CD4-positive, alpha-beta T cell treated with Interleukin-17A for 4 hours (primary cell): ENCODE data around the gene EMP2.
"Not testable (repeated sequence)": the region's sequence is repeated elsewhere in the genome, so short reads cannot be mapped to it uniquely, and the experiment has no call there.

Experiments
- DNase-seq: peaks from one replicate; pipeline ENCODE4 v3.0.0-alpha.2; 2020; ENCODE audit warnings: mixed read lengths

EMP2 gene

GRCh38 chr16:10519297-10519696 lies 61.1 kb downstream of the EMP2 start:
- DNase-seq = no peak

DNA sequence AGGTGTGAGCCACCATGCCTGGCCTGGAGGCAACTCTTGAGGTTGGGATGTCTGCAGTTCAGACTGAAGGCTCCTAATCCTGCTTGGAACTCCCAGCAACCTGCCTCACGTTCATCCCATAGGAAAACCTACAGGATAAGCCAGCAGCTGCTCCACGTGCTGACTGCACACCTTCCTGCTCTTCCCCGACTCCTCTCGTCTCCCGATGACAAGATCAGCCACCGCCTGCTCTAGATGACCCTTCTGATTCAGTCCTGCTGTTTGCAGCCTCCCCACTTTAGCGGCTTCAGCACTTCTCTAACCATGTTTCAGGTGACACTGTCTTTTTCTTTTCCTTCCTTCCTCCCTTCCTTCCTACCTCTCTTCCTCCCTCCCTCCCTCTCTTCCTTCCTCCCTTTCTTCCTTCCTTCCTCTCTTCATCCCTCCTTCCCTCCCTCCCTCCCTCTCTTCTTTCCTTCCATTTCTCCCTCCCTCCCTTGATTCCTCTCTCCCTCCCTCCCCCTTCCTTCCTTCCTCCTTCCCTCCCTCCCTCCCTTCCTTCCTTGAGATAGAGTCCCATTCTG lies 61.8 kb downstream of the EMP2 start:
- DNase-seq = no peak

DNA sequence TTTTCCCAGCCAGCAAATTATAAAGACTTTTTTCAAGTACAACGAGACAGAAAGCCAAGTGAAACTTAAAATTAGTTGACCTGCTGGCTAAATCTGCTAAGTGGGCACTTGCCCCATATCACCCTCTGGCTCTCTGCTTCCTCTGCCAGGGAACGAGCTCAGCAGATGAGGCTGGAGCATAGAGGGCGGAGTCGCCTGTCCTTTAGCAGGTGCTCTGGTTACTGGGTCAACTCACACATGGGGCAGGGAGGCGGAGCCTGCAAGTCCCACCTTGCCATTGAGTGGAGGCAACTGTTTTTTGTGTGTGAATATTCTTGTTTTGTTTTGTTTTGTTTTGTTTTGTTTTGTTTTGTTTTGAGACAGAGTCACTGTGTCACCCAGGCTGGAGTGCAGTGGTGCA lies 62.5 kb downstream of the EMP2 start:
- no peak for DNase-seq

DNA sequence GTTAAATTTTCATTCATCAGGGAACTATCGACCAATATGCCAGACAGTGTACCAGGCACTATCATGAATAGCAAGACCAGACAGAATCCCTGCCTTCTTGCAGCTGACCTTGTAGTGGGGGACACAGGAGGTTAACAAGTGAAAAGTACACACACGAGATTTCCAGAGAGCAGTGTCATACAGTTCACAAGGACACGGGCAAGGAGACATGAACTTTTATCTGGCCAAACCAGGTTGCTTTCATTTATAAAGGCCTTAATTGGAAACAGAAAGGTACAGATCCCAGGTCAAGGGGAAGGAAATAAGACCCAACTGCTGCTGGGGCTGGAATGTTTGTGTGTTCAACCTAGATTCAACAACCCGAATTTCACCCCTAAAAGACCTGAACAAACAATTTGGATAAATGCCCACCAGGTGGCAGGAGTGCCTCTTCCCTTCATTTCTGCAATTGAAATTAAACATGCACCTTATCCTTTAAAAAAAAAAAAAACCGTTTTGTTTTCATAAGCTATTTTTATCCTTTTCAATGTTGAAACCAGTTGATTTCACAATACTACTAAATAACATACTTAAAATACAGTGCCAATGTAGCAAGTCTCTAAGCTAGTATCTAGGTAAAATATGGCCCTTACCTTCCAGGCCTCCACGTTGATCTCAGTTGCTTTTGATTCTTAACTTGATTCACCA lies 65.9 kb downstream of the EMP2 start:
- peak; percentile 60 for DNase-seq

GRCh38 chr16:10511829-10512228 lies 68.6 kb downstream of the EMP2 start:
- DNase-seq = no peak

DNA sequence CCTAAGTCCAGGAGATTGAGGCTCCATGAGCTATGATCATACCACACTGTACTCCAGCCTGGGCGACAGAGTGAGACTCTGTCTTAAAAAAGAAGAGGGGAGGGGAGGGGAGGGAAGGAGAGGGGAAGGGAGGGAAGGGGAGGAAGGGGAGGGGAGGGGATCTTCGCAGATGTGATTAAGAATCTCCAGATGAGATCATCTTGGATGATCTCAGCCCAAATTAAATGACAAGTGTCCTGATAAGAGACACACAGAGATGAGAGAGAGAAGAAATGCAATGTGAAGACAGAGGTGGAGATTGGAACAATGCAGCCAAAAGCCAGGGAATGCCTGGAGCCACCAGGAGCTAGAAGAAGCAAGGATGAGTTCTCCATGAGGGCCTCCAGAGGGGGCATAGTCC lies 70.1 kb downstream of the EMP2 start:
- no peak for DNase-seq

GRCh38 chr16:10509534-10510025 lies 70.8 kb downstream of the EMP2 start:
- DNase-seq = peak; percentile 75

- DNase-seq = not testable (repeated sequence)
Observed at GRCh38 chr16:10505286-10505685, 75.1 kb downstream of the EMP2 start.

DNA sequence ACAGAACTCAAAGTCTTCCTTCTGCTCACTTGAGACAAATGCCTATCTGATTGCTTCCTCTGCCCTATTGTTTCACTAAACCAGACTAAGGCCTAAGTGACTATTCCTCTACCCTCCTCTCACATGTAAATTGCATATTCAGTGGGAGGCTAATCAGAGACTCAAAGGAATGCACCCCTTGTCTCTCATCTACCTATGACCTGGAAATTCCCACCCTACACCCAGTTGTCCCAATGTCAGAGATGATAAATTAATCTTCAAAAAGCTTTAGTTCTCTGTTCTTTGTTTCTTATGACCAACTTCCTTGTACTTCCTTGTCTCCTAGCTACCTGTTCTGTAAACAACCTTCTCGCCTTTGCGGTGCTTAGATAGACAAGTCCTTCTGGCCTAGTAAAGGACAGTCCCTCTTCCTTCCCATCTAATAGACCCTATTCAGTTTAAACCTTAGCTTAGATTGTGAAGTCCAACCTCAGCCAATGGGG lies 76.0 kb downstream of the EMP2 start:
- DNase-seq = no peak

DNA sequence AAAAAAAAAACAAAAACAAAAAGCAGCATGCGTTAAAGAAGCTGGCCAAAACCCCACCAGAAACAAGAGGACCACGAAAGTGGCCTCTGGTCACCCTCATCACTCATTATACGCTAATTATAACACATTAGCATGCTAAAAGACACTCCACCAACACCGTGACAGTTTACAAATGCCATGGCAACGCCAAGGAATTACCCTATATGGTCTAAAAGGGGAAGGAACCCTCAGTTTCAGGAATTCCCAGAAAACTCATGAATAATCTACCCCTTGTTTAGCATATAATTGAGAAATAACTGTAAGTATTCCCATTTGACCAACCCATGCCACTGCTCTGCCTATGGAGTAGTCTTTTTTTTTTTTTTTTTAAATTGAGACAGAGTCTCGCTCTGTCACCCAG lies 77.6 kb downstream of the EMP2 start:
- no peak for DNase-seq

DNA sequence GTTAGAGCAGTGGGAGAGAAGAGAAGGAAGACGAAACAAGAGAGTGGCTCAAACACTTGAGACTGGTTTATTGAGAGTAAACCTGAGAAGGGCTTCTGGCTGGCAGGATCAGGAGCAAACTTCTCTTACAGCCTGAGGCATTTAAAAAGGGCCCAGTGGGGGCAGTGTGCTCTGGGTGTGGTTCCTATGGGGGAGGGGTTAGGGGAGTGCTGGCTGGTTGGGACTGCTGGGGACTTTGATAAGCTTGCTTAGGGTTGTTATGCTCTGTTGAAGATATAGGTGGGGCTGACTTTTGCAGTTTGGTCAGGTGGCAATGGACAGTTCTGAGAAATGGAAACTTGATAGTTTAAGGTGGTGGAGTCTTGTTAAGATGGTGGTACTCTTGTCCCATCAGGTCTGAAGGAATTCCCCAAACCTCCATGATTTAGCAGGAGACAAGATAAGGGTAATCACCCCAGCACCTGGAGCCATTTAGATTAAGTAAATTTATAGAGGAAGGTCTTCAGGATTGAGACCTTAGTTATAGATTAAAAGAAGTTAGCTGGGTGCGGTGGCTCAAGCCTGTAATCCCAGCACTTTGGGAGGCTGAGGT lies 79.3 kb downstream of the EMP2 start:
- DNase-seq = no peak

DNA sequence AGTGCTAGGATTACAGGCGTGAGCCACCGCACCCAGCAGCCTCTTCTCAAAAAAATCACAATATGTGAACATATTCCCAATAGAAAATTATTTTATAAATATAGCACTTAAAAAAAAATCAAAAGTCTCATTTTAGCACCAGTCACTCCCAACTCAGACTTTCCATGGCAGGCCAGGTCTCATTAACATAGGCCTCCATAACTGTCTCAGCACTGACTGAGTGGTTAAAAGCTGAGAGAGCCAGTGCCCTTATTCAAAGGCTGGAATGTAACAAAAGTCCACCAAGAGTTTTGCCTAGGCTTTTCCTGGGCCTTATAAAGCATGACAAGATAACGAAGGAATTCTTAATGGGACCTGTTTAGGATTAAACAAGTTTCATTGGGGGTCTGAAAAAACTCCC lies 79.8 kb downstream of the EMP2 start:
- no peak for DNase-seq

GRCh38 chr16:10497132-10498101 lies 83.0 kb downstream of the EMP2 start:
- no peak for DNase-seq

DNA sequence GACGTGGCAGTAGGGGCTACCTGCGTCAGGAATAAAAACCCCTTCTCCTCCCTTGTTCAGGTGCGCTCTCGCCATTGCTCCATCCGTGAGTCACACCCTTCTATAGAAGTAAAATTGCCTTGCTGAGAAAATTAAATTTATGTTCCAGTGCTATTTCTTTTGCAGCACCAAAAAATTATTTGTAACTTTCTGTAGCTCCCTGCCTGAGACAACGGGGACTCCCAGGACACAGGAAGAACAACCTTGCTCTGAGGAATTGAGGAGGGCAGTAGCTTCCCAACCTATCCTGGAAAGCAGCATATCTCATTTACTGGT lies 85.4 kb downstream of the EMP2 start:
- no peak for DNase-seq

- no peak for DNase-seq
Observed at GRCh38 chr16:10494343-10495030, 85.9 kb downstream of the EMP2 start.

DNA sequence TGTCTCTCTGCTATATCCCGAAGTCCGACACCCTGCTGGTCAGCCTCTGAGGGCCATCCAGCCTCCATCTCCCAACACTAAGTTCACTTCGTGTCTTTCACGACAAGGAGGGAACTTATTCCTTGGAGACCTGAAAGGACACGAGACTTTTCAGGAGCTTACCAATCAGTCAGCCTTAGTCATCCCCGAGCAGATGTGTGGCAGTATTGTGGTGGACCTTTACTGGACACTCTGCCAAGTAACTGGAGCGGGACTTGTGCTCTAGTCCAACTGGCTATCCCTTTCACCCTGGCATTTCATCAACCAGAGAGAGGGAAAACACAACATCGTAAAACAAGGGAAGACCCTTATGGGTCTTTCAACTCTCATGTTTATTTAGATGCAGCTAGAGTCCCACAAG lies 87.1 kb downstream of the EMP2 start:
- DNase-seq = no peak

- DNase-seq = no peak
Observed at GRCh38 chr16:10490141-10490540, 90.3 kb downstream of the EMP2 start.

DNA sequence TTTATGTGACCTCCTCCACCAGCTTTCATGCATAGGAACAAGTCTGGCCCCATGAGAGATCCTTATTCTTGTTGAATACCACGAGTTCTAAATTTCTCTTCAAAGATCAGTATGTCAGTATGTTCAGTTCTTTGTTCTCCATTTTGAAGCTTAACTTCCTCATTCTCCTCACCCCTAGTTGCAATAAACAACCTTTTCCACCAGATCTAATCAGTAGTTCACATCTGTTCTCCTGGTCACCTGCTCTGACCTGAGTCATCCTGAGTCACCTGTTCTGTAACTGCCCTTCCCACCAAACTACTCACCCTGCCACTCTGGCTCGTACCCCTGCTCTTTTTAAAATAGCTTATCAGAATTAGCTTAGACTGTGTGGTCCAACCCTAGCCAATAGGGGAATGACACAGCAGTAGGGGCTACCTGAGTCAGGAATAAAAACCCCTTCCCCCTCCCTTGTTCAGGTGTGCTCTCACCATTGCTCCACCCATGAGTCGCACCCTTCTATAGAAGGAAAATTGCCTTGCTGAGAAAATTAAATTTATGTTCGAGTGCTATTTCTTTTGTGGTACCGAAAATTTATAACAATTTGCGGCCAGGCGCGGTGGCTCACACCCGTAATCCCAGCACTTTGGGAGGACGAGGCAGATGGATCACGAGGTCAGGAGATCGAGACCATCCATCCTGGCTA lies 94.6 kb downstream of the EMP2 start:
- no peak for DNase-seq

GRCh38 chr16:10485159-10485558 lies 95.2 kb downstream of the EMP2 start:
- DNase-seq = no peak

- DNase-seq = no peak
Observed at GRCh38 chr16:10480151-10480550, 100.2 kb downstream of the EMP2 start.
